GM19240 (cell line): ENCODE results near the gene LRP3.
"Not testable (repeated sequence)": the region's sequence is repeated elsewhere in the genome, so short reads cannot be mapped to it uniquely, and the experiment has no call there.

Experiments
- DNase-seq: peaks from one replicate; pipeline ENCODE4 v3.0.0; 2011; ENCODE audit warnings: low spot score; ENCODE audit not compliant: insufficient read length

LRP3 gene

DNA sequence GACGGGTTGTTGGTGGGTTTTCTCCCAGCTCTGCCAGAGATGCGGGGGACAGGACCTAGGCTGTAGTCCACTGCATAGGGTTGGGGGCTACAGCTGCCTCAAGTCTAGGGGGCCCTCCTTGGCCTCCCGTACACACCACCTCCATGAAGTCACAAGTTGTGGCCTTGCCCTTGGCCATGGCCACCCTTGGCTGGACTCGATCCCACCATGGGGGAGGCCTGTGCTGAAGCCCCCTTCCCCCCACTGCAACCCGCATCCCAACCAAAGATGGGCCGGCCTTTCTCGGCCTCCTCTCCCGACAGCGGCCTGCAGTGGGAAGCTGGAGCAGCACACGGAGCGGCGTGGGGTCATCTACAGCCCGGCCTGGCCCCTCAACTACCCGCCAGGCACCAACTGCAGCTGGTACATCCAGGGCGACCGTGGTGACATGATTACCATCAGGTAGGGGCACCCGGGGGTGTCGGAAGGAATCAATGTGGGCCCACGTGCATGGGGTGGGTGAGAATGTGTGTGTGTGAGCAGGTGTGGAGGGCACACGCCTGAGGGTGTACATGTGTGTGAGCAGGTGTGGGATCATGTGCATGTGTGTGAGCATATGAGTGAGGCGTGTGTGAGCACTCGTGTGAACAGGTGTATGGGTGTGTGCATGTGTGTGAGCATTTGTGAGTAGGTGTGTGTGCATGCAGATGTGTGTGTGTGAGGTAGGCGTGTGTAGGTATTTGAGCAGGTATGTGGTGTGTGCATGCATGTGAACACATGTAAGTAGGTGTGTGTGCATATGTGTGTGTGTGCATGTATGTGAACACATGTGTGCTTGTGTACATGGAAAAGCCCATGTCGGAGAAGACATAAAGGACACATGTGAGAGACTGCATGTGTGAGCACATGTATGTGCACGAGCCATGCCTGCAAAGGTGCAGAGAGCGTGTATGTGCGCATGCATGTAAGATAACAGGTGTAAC, 8.7 kb downstream of the LRP3 start:
- DNase-seq = no peak

DNA sequence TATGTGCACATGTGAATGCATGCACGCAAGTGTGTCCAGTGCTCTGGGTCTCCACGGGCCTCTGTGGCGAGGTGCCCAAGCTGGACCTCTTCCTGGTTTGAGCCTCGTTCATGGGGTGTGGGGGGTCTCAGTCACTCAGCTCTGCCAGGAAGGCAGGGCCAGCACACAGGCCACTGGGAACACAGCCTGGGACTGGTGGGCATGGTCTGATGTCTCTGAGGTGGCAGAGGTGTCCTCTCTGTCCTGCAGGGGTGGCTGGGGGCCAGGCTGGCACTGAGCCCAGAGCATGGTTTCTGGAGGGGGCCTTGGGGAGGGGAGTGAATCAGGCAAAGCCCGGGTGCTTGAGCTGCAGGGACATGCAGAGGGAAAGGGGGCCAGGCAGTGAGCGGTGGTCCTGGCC, 9.4 kb downstream of the LRP3 start:
- DNase-seq = no peak

DNA sequence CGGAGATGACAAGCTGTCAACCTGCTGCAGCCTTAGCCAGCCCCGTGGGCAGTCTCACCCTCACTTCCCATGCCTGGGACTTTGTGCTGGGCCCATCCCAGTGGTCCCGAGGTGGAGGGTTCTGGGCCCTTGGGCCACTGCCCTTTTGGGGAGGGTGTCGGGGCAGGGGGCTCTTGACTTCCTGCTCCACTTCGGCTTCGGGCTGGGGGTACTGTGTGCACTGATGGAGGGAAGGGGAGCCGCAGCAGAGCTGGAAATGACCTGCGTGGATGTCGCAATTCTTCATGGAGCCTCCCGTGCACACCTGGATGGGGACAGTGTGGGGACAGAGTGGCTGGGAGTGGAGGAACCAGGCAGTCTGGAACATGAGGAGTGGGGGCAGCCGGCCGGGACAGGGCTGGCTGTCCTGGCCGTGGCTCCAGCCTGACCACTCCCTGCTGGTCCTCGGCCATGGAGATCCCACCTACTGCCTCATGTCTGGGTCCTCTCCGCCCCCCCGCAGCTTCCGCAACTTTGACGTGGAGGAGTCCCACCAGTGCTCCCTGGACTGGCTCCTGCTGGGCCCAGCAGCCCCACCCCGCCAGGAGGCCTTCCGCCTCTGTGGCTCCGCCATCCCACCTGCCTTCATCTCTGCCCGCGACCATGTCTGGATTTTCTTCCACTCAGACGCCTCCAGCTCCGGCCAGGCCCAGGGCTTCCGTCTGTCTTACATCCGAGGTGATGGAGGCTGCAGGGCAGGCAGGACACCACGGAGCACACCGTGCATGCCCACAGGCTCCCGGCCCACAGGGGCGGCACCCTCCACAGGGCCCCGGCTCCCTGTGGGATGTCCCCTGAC, 10.2 kb downstream of the LRP3 start:
- no peak for DNase-seq

DNA sequence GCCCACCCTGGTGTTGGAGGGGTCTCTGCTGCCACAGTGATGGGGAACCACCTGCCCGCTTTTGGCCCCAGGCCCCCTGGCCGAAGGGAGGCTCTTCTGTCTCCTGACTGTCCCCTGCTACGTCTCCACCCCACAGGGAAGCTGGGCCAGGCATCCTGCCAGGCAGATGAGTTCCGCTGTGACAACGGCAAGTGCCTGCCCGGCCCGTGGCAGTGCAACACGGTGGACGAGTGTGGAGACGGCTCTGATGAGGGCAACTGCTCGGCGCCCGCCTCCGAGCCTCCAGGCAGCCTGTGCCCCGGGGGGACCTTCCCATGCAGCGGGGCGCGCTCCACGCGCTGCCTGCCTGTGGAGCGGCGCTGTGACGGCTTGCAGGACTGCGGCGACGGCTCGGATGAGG, 11.0 kb downstream of the LRP3 start:
- DNase-seq = no peak

DNA sequence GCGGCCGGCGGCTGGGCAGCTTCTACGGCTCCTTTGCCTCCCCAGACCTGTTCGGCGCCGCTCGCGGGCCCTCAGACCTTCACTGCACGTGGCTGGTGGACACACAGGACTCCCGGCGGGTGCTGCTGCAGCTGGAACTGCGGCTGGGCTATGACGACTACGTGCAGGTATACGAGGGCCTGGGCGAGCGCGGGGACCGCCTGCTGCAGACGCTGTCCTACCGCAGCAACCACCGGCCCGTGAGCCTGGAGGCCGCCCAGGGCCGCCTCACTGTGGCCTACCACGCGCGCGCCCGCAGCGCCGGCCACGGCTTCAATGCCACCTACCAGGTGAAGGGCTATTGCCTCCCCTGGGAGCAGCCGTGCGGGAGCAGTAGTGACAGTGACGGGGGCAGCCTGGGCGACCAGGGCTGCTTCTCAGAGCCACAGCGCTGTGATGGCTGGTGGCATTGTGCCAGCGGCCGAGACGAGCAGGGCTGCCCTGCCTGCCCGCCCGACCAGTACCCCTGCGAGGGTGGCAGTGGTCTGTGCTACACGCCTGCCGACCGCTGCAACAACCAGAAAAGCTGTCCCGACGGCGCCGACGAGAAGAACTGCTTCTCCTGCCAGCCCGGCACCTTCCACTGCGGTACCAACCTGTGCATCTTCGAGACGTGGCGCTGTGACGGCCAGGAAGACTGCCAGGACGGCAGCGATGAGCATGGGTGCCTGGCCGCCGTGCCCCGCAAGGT, 11.6 kb downstream of the LRP3 start:
- DNase-seq = no peak

DNA sequence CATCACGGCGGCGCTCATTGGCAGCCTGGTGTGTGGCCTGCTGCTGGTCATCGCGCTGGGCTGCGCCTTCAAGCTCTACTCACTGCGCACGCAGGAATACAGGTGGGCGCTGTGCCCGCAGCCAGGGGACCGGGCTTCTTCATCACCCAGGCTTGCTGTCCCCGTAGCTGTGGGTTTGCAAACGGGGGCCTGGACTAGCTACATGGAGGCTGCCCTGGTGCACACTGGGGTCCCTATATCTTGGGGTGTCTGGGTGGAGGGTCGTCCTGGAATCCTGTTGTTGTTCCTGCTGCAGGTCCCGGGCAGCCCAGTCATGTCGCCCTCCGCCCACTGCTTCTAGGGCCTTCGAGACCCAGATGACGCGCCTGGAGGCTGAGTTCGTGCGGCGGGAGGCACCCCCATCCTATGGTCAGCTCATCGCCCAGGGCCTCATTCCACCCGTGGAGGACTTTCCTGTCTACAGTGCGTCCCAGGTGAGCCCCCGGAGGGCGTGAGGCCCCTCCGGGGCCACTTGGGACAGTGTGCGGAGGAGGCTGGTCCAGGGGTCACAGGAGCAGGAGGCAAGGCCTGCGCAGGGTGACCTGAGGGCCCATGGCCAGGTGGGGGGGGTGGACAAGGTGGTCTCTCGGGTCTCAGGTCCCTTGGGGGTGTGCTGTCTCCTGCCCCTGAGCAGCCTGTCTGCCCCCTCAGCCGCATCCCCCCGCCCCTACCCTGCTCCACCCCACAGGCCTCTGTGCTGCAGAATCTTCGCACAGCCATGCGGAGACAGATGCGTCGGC, 12.3 kb downstream of the LRP3 start:
- DNase-seq = no peak

DNA sequence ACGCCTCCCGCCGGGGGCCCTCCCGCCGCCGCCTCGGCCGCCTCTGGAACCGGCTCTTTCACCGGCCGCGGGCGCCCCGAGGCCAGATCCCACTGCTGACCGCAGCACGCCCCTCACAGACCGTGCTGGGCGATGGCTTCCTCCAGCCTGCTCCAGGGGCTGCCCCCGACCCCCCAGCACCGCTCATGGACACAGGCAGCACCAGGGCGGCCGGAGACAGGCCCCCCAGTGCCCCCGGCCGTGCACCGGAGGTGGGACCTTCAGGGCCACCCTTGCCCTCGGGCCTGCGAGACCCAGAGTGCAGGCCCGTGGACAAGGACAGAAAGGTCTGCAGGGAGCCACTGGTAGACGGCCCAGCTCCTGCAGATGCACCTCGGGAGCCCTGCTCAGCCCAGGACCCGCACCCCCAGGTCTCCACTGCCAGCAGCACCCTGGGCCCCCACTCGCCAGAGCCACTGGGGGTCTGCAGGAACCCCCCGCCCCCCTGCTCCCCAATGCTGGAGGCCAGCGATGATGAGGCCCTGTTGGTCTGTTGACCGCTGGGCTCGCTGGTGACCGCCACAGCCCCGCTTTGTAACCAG, 13.0 kb downstream of the LRP3 start:
- no peak for DNase-seq

DNA sequence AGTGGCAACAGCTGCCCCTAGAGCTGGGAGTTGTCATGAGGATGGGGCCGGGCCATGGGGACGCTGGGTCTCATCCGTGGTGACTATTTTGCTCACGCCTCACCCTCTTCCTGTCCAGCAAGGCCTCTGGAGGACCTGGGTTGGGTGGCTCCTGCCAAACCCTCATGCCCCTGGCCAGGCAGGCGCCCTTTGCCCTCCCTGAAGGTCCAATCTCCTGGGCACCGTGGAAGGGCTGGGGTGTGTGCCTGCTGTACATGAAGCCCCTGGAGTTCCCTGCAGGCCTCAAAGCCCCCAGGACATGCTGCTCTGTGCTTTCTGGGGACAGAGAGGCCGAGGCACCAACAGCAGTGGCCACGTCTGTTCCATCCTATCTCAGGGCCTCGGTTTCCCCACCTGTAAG, 13.8 kb downstream of the LRP3 start:
- DNase-seq = no peak

DNA sequence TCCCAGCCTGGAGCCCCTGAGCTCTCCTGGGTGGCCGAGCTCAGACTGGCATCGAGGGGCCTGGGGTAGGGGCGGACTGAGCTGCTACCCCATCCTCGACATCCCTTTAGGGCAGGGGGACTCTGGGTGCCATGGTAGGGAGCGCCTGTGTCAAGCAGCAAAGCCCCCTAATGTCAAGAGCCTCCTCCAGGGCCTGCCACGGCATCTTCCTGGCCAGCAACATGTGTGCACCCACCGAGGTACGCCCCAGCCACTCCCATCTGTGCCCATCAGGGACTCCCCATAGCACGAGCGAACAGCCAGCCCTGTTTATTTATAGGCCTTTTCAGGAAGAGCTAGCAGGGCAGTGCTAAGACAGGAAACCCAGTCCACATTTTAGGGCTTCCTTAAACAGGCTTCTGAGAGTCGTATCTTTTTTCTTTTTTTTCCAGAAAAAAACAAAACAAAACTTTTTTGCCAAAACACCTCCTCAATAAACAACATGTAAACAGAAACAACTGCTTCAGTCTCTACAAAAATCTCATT, 14.3 kb downstream of the LRP3 start:
- no peak for DNase-seq

DNA sequence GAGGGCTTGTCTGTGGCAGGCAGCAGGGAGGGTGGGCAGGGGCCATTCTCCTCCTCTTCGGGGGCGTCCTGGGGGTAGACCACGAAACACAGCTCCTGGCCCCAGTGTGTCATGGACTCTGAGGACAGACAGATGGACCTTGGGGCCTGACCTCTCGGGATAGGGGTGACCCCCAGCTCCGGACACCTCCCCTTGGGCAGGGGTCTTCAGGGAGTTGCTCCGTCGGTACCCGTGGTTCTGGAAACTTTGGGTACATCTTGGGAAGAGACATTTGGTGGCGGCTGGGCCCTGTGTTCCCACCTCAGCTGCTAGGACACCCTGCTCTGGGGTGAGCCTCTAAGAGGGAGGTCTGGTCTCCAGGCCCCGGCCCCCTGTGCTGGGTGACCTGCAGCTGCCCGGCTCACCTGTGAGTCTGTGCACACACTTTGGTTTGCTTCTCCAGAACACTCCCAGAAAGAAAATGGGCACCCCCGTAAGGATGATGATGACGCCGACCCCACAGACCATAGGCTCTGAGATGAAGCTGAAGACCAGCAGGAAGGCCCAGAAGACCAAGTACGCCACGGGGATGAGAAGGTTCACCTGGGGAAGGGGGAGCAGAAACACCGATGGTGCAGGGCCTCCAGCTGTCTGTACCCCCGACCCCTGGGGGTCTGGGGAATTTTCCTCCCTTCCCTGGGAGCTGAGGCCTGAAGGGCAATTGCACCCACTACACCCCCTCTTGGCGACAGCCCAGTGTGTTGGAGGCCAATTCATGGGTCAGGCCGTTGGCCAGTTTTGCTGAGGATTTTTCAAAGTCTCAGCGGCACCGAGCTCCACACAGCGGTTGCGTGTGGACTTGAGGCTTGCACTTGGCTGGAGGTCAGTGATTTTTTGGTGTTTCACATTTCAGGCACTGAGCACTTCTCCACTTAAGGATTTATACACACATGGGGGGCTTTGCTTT, 15.0 kb downstream of the LRP3 start:
- DNase-seq = no peak

DNA sequence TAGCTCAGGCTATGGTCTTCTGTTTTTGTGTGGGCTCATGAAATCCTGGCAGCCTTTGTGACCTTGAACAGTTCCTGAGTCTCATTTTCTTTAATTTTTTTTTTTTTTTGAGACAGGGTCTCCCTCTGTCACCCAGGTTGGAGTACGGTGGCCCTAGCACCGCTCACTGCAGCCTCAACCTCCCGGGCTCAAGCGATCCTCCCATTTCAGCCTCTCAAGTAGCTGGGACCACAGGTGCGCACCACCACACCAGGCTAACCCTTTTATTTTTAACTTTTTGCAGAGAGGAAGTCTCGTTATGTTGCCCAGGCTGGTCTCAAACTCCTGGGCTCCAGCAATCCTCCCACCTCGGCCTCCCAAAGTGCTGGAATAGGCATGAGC, 15.7 kb downstream of the LRP3 start:
- DNase-seq = not testable (repeated sequence)

DNA sequence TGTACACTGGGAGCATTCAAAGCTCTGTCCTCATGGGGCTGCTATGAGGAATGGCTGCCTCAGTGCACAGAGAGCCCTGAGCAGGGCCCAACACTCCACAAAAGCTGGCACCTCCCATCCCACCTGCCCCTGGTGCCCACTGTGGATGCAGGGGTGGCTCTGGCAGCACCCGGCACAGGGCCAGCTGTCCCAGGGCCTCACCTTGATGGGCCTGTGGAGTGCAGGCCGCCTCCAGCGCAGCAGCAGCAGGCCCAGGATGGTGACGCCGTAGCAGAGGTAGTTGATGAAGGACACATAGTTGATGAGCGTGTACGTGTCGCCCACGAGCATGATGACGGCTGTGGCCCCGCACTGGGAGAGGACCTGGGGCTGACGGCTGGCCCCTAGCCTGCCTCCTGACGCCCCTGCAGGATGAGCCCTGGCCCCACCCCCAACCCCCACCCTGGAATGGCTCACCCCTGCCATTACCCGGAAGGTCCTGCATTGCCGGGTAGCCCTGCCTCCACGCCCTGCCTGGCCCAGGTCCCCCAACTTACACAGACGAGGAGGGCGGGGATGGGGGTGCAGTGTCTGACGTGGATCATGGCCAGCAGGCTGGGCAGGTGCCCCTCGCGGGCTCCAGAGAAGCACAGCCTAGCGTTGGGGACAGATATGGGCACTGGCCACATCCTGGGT, 16.3 kb downstream of the LRP3 start:
- DNase-seq = no peak

DNA sequence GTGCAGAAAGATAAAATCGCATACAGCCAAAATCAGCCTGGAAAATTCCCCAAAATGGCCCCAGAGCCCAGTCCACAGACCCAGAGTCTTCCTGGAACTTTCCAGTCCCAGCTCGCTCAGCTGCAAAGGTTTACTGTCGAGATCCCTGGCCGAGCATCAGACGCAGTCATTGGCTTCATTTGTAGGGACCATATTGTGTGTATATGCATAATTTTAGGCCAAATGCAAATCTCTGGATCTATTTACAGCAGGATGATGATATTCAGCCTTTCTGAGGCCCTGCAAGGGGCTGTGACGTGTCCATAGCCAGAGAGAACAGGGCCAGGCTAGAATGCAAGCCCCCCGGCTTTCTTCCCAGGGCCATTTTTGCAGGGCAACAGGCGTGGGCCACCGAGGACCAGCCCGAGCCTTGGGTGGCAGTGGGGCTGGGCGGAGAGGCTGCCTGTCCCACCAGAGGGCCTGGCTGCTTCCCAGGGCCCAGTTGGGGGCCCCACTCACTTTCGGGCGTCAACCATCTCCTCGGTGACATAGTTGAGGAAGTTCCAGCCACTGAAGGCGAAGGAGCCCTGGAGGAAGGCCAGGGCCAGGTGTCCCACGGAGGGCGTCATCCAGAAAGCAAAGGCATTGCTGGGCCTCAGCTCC, 17.8 kb downstream of the LRP3 start:
- no peak for DNase-seq

DNA sequence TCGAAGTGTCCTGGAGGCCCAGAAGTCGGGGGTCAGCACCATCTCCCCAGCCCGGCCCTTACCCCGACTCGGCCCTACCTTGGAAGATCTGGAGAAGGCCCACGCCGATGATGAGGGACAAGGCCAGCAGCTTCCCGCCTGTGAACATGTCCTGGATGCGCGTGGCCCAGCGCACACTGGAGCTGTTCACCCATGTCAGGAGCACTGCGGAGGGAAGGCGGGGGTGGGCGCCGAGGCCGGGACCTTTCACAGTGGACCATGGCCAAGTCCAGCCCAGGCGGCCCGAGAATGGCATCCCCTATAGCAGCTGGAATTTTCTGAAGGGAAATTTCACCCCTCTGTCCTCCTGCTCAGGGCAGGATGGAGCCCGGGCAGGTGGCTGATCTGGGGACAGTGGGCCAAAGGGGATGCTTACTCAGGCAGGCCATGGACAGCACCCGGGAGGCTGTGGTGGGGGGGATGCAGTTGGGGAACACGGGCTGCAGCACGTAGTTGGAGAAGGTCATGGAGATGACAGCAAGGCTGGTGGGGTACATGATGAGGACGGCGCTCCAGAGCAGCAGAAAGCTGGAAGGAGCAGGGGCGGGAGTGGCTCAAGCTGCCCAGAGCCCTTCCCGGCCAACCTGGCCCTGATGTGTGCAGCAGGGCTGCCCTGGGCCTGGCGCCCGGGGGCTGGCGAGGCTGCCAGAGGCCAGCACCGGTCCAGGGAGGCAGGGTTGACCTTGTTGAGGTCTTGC, 18.5 kb downstream of the LRP3 start:
- no peak for DNase-seq

DNA sequence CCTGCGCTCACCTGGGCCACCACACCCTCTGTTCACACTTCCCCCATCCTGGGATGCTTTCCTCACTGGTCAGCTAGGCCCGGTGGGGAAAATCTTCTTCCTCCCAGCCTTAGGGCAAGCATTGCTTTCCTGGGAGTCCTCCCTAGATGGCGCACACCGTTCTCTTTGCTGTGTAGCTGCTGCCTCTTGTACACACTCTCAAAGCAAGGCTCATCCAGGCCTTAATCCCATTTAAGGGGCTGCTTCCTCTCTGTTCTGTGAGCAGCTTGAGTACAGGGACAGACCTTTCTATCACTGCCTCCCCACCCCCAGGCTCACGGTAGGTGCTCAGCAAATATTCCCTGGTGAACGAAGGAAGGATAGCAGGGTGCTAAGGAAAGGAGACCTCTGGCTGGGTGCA, 20.5 kb downstream of the LRP3 start:
- no peak for DNase-seq

DNA sequence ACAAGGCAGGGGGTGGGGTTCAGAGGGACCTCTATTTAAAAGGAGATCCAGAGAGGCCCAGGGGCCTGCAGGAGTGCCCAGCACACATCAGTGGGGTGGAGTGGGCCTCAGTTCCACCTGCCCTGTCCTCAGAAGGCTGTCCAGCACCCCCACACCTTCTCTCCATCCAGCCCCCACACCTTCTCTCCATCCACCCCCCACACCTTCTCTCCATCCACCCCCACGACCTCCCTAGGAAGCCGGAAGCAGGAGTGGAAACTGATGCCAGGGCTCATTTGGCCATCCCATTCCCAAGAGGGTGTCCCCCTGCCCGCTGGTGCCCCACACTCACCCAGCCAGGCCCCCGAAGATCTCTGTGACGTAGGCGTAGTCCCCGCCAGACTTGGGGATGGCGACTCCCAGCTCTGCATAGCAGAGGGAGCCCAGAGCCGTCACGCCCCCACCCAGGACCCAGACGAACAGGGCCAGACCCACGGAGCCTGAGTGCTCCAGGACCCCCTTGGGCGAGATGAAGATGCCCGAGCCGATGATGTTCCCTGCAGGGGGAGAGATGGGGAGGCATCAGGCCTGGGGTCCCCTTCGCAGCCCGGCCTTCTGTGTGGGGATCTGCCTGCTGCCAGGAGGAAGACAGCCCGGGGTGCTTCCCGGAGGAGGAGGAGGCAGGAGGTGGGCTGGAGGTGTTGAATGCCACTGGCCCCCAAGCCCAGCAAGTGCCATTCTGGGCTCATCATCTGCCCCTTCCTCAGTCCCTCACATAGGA, 21.5 kb downstream of the LRP3 start:
- DNase-seq = no peak
